A673 (cell line): ENCODE results near the gene PEX14.

Experiments used
- CTCF ChIP-seq: fragments of 300-800, 200-600 bp; sonication (generic); conservative IDR thresholded peaks from 2 replicates; pipeline ENCODE4 v1.5.1; 2017; ENCODE audit warnings: low read depth, mild to moderate bottlenecking, antibody characterized with exemption, low read length, moderate library complexity, mixed read lengths
- EZH2 ChIP-seq: fragments of 200-600 bp; sonication (generic); IDR thresholded peaks from 2 replicates; pipeline ENCODE4 v1.6.1; 2017; ENCODE audit warnings: borderline replicate concordance, low read depth, mild to moderate bottlenecking, mixed read lengths, antibody characterized with exemption, low read length; ENCODE audit not compliant: poor library complexity, severe bottlenecking

GRCh38 chr1:10434590-10434989, 40.2 kb upstream of the PEX14 start:
- no peak for TF ChIP-seq CTCF
- TF ChIP-seq EZH2 = no peak
